ENCODE measurements around the gene UXS1.

- TF ChIP-seq CTCF (conservative IDR thresholded peaks at IDR 0.05; ENCODE audit: low read length), result no peak
- no peak for TF ChIP-seq EZH2phosphoT487 (IDR thresholded peaks at IDR 0.05; ENCODE audit: borderline replicate concordance)
Observed at GRCh38 chr2:106172649-106173048, 21.5 kb downstream of the UXS1 start.

Data from Loucy (cell line).